ENCODE results near the gene SELENOK. TPM values are rescaled to one million over a fixed set of nuclear protein-coding genes. Genes with fewer than 3 reads are reported as not detected.
"Not testable (repeated sequence)": the region's sequence is repeated elsewhere in the genome, so short reads cannot be mapped to it uniquely, and the experiment has no call there.

SELENOK gene
- total and polyA plus RNA-seq, 2 donors (not counting 3 experiments of a cell fraction or from before 2014, with no cell fraction given), result 26.1 to 35.2 TPM

GRCh38 chr3:53935283-53935901 lies 43.7 kb upstream of the SELENOK start:
- Histone ChIP-seq H3K4me3 (replicated peaks in 1 of 3; ENCODE audit: insufficient read depth in 1 of 3, low read depth in 1 of 3, low read length in 3 of 3) (no peak overlapping the region), H2AFZ (ENCODE audit: low read depth, low read length) (no peak overlapping the region), H3K4me2 (ENCODE audit: insufficient read depth, low read length) (no peak overlapping the region), H3K36me3 (ENCODE audit: control insufficient read depth in 2 of 2, extremely low read depth in 1 of 2, insufficient read depth in 2 of 2, low read length in 2 of 2) (no peaks in the 10 kb centered on the region), H3K9ac (replicated peaks; ENCODE audit: extremely low read depth, insufficient read depth, low read length) (no peak overlapping the region), H4K20me1 (replicated peaks; ENCODE audit: control insufficient read depth, extremely low read depth, insufficient read depth, low read length) (no peaks in the 10 kb centered on the region), H3K27me3 (ENCODE audit: control insufficient read depth in 2 of 2, insufficient read depth in 2 of 2, low read length in 2 of 2) (no peaks in the 10 kb centered on the region), H3K79me2 (ENCODE audit: control insufficient read depth, insufficient read depth, low read length) (no peaks in the 10 kb centered on the region), H3K9me3 (replicated peaks; ENCODE audit: control insufficient read depth, insufficient read depth, low read length) (no peaks in the 10 kb centered on the region), H3K27ac (ENCODE audit: insufficient read depth, low read depth, low read length) (no peak overlapping the region), H3K9me1 (replicated peaks; ENCODE audit: control insufficient read depth, extremely low read depth, insufficient read depth, low read length) (no peaks in the 10 kb centered on the region), H3K4me1 (ENCODE audit: control insufficient read depth, extremely low read depth, insufficient read depth, low read length) (no peaks in the 10 kb centered on the region)
- intact Hi-C loops (cut with micrococcal nuclease), result no loop called here
- TF ChIP-seq POLR2A (IDR thresholded peaks at IDR 0.05; ENCODE audit: low read depth, low read length) (no peak), FOS (IDR thresholded peaks at IDR 0.05; ENCODE audit: borderline replicate concordance, insufficient read depth, low read length) (no peak), CTCF (IDR thresholded peaks at IDR 0.05; ENCODE audit: extremely low read depth in 1 of 2, insufficient read depth in 1 of 2, low read depth in 1 of 2, low read length in 2 of 2) (no peak), MAX (IDR thresholded peaks at IDR 0.05; ENCODE audit: insufficient read depth, insufficient read length) (no peak), MYC (IDR thresholded peaks at IDR 0.05; ENCODE audit: low read depth, low read length) (no peak)
- dilution Hi-C loops (cut with MboI; ENCODE audit: extremely low pct_ligation_motif_present, low sequenced_read_pairs), result no loop called here
- FAIRE-seq (no peak), DNase-seq (ENCODE audit: low read depth, low spot score) (no peak)
- POLR2A ChIA-PET, result no interaction called here
- CTCF ChIA-PET, result interaction anchor here (1.0 kb wide), 1 partner anchor 17 kb away, joined by 3 read pairs; no protein-coding TSS in a partner anchor
- BruUV-seq (replicated peaks), result no TSS peak

- dilution Hi-C loops (cut with MboI; ENCODE audit: extremely low pct_ligation_motif_present, low sequenced_read_pairs); POLR2A ChIA-PET; H4K20me1 ChIP-seq (replicated peaks; ENCODE audit: control insufficient read depth, extremely low read depth, insufficient read depth, low read length); H3K79me2 ChIP-seq (ENCODE audit: control insufficient read depth, insufficient read depth, low read length); H3K4me3 ChIP-seq (replicated peaks in 1 of 3; ENCODE audit: insufficient read depth in 1 of 3, low read depth in 1 of 3, low read length in 3 of 3); intact Hi-C loops (cut with micrococcal nuclease); H3K27ac ChIP-seq (ENCODE audit: insufficient read depth, low read depth, low read length); H3K4me1 ChIP-seq (ENCODE audit: control insufficient read depth, extremely low read depth, insufficient read depth, low read length); BruUV-seq (replicated peaks); H3K9me1 ChIP-seq (replicated peaks; ENCODE audit: control insufficient read depth, extremely low read depth, insufficient read depth, low read length); H3K27me3 ChIP-seq (ENCODE audit: control insufficient read depth in 2 of 2, insufficient read depth in 2 of 2, low read length in 2 of 2); H3K9ac ChIP-seq (replicated peaks; ENCODE audit: extremely low read depth, insufficient read depth, low read length); H3K4me2 ChIP-seq (ENCODE audit: insufficient read depth, low read length); DNase-seq (ENCODE audit: low read depth, low spot score); H3K36me3 ChIP-seq (ENCODE audit: control insufficient read depth in 2 of 2, extremely low read depth in 1 of 2, insufficient read depth in 2 of 2, low read length in 2 of 2); H2AFZ ChIP-seq (ENCODE audit: low read depth, low read length); H3K9me3 ChIP-seq (replicated peaks; ENCODE audit: control insufficient read depth, insufficient read depth, low read length); FAIRE-seq: not testable (repeated sequence)
- CTCF ChIA-PET, result interaction anchor here (1.1 kb wide), 1 partner anchor 12 kb away, joined by 3 read pairs; no protein-coding TSS in a partner anchor
Measured at GRCh38 chr3:53927208-53927872, 35.7 kb upstream of the SELENOK start.

Measured in endothelial cell of umbilical vein (primary cell).